ENCODE measurements around the gene PDCD6IP.

DNA sequence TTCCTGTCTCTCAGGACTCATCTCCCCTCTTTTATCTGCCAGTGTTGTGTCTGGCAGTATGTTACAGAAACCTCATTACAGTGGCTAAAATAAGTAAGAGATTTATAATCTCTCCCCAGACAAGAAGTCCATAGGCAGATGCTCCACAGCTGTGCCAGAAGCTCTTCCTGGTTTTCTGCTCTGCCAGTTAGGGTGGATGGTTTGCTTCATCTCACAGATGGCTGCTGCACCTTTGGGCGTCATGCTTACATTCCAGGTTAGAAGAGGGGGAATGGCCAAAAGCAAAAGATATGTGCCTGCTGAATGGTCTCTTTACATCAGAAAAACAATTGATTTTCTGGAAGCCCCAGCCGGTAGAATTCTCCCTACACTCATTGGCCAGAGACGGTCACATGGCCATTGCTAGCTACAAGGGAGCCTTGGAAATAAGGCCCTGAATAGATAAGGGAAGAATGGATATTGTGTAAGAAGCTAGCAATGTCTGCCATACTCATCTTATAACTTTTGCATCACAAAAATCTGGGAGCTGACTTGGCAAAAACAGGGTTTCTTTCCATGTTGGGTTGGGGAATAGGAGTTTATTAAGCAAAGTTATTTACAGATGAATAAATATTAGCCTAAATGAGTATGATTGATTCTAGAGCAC lies 91.1 kb downstream of the PDCD6IP start:
- TF ChIP-seq POLR2A (IDR thresholded peaks at IDR 0.05): no peak
- TF ChIP-seq, protein P1, sequence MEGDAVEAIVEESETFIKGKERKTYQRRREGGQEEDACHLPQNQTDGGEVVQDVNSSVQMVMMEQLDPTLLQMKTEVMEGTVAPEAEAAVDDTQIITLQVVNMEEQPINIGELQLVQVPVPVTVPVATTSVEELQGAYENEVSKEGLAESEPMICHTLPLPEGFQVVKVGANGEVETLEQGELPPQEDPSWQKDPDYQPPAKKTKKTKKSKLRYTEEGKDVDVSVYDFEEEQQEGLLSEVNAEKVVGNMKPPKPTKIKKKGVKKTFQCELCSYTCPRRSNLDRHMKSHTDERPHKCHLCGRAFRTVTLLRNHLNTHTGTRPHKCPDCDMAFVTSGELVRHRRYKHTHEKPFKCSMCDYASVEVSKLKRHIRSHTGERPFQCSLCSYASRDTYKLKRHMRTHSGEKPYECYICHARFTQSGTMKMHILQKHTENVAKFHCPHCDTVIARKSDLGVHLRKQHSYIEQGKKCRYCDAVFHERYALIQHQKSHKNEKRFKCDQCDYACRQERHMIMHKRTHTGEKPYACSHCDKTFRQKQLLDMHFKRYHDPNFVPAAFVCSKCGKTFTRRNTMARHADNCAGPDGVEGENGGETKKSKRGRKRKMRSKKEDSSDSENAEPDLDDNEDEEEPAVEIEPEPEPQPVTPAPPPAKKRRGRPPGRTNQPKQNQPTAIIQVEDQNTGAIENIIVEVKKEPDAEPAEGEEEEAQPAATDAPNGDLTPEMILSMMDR (IDR thresholded peaks at IDR 0.05): no peak
